ENCODE measurements around the gene ZC3H18. TPM values are rescaled to one million over a fixed set of nuclear protein-coding genes. Genes with fewer than 3 reads are reported as not detected.

The ZC3H18 gene
- polyA plus RNA-seq, 1 experiment, result 11.2 TPM

GRCh38 chr16:88527186-88527936 is 42.8 kb upstream of the ZC3H18 start:
- TF ChIP-seq CTCF (IDR thresholded peaks at IDR 0.05; ENCODE audit: insufficient read depth, low read depth, low read length), result peak; percentile 84
- Histone ChIP-seq H3K27me3 (ENCODE audit: control insufficient read depth, insufficient read depth, low read length) (no peaks in the 10 kb centered on the region), H3K36me3 (ENCODE audit: control insufficient read depth, insufficient read depth, low read length) (peaks cover 4% of the 10 kb centered on the region), H3K4me3 (ENCODE audit: low read depth, low read length) (no peak overlapping the region)
- CTCF ChIA-PET, result no interaction called here
- DNase-seq (ENCODE audit: low read depth), result no peak
- POLR2A ChIA-PET, result no interaction called here

- no peak overlapping the region for H3K4me3 ChIP-seq (ENCODE audit: low read depth, low read length)
- no peak for DNase-seq (ENCODE audit: low read depth)
- ChIA-PET POLR2A (no interaction called here), CTCF (no interaction called here)
- H3K36me3 ChIP-seq (ENCODE audit: control insufficient read depth, insufficient read depth, low read length), result peaks cover 4% of the 10 kb centered on the region
- no peaks in the 10 kb centered on the region for H3K27me3 ChIP-seq (ENCODE audit: control insufficient read depth, insufficient read depth, low read length)
- no peak for TF ChIP-seq CTCF (IDR thresholded peaks at IDR 0.05; ENCODE audit: insufficient read depth, low read depth, low read length)
These were observed 42.1 kb upstream of the ZC3H18 start for GRCh38 chr16:88527937-88528743.

- Histone ChIP-seq H3K27me3 (ENCODE audit: control insufficient read depth, insufficient read depth, low read length) (no peaks in the 10 kb centered on the region), H3K4me3 (ENCODE audit: low read depth, low read length) (no peak overlapping the region), H3K36me3 (ENCODE audit: control insufficient read depth, insufficient read depth, low read length) (peaks cover 4% of the 10 kb centered on the region)
- no peak for DNase-seq (ENCODE audit: low read depth)
- no peak for TF ChIP-seq CTCF (IDR thresholded peaks at IDR 0.05; ENCODE audit: insufficient read depth, low read depth, low read length)
- POLR2A ChIA-PET, result no interaction called here
- CTCF ChIA-PET, result no interaction called here
These were observed 41.3 kb upstream of the ZC3H18 start for GRCh38 chr16:88528902-88529318.

GRCh38 chr16:88529596-88529995 is 40.6 kb upstream of the ZC3H18 start:
- ChIA-PET CTCF (no interaction called here), POLR2A (no interaction called here)
- H3K27me3 ChIP-seq (ENCODE audit: control insufficient read depth, insufficient read depth, low read length), result no peaks in the 10 kb centered on the region
- no peak overlapping the region for H3K4me3 ChIP-seq (ENCODE audit: low read depth, low read length)
- no peak for TF ChIP-seq CTCF (IDR thresholded peaks at IDR 0.05; ENCODE audit: insufficient read depth, low read depth, low read length)
- peaks cover 4% of the 10 kb centered on the region for H3K36me3 ChIP-seq (ENCODE audit: control insufficient read depth, insufficient read depth, low read length)
- no peak for DNase-seq (ENCODE audit: low read depth)

GRCh38 chr16:88530051-88530857 is 39.9 kb upstream of the ZC3H18 start:
- CTCF ChIA-PET, result no interaction called here
- H3K4me3 ChIP-seq (ENCODE audit: low read depth, low read length), result no peak overlapping the region
- no peaks in the 10 kb centered on the region for H3K27me3 ChIP-seq (ENCODE audit: control insufficient read depth, insufficient read depth, low read length)
- no peak for TF ChIP-seq CTCF (IDR thresholded peaks at IDR 0.05; ENCODE audit: insufficient read depth, low read depth, low read length)
- no peak for DNase-seq (ENCODE audit: low read depth)
- POLR2A ChIA-PET, result no interaction called here
- peaks cover 6% of the 10 kb centered on the region for H3K36me3 ChIP-seq (ENCODE audit: control insufficient read depth, insufficient read depth, low read length)

Data from BJ (cell line).